COLO668 (cell line): ENCODE measurements around the gene SDK2.

Source experiments
- DNase-seq: peaks from one replicate; lab custom pipeline; 2025; ENCODE audit not compliant: unreplicated experiment; lab: John Stamatoyannopoulos, UW

The SDK2 gene

DNA sequence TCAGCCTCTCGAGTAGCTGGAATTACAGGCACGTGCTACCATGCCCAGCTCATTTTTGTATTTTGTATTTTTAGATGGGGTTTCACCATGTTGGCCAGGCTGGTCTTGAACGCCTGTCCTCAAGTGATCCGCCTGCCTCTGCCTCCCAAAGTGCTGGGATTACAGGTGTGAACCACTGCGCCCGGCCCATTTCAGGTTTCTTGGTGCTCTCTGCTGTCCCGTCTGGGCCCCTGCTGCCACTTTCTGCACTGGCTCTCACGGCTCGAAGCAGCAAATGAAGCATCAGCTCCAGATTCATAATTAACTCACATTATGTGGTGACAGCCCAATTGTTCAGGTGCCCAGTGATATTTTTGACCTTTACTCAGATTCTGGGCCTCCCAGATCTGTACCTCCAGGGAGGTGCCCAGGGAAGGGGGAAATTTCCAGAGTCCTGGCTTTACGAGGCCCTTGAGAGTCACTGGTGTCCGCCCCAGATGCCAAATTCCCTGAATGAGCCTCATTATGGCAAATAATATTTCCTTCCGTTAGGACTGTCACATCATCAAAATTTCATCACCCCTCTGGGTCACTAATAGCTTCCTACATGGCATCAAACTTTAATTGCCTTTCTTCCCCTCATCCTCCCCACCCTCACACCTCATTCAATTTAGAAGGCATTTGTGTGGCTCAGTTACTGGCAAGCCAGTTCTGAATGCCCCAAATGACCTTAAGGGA, 9.0 kb downstream of the SDK2 start:
- no peak for DNase-seq

DNA sequence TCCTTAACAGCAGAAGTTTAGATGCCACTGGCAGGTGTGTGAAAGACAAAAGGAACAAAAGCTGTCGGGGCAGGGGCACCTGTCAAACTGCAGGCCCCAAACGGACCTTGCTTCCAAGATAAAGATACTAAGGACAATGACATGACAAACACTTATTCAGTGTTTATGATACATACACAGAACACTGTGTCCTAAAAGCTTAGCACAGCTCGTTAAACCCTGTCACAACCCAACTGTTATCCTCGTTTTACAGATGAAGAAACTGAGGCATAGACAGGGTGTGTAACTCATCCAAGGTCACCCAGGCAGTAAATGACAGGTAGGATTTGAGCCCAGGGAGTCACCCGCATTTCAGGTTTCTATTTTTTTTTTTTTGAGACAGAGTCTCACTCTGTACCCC, 9.6 kb downstream of the SDK2 start:
- peak; percentile 20 for DNase-seq

DNA sequence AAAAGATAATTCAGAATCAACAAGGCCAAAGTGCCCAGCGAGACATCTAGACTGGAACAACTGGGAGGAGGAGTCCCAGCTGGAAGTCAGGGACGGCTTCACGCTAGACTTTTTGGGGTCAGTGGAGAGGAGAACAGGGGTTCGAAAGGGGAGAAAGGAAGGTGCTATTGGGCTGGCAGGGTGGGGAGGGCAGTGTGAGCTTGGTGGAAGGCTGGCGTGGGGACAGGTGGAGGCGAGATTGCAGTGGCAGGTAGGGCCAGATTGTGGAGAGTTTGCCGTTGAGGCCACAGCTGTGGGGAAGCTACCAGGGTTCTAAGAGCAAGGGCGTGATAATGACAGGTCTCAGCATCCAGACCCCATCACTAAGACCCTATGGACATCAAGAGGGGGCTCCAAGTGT, 10.5 kb downstream of the SDK2 start:
- no peak for DNase-seq

DNA sequence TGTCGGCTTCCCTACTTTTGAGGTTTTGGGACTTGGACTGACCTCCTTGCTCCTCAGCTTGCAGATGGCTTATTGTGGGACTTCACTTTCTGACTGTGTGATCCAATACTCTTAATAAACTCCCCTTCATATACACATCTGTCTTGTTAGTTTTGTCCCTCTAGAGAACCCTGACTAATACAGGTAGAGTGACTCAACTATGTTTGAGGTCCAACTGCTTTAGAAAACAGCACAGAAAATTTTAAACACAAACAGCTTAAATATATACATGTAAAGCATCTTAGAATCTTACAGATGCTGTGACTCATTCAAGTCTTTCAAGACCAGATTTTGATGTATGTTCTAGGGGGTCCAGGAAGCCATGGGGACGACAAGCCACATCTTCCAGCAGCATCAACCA, 11.7 kb downstream of the SDK2 start:
- DNase-seq: no peak

DNA sequence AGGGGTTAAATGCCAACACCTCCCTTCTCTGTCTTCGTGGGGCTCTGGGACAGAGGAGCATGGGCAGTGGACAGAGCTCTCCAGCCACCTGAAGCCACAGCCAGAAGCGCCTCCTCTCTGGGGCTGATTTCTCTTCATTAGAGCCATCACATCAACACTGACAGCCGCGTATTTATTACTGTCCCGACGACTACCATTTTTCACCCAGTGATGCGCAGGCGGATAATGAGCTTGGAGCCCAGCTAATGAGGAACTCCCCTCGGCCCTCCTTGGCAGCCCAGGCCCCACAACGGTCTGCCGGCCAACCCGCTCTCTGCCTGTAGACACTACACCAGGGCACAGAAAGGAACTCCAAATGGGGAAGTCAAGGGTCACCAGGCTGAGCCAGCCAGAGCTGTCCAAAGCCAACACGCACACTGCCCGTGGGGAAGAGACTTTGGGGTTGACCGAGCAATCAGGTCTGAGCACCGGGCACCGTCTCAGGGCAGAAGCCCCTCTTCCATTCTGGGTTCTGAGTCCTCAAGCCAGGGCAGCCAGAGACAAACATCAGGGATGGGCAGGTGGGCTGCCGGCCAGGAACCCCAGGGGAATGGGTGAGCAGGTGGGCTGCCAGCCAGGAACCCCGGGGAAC, 13.2 kb downstream of the SDK2 start:
- DNase-seq: no peak

DNA sequence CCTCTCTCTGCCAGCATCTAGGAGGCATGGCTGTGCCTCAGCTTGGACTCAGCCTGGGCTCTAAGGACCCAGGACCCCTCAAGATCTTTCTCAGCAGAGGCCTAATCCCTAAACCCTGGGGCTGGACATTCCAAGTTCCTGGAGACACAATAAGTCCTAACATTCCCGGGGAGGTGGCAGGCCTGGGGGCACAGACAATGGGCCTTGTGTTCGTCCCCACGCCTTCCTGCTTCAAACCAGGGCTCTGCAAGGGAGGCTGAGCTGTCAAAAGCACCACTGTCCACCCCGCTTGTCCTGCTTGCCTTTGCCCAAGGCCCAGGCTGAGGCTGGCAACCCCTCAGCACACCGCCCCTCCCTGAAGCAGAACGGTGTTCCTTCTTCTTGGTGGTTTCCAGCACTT, 13.7 kb downstream of the SDK2 start:
- DNase-seq: no peak

DNA sequence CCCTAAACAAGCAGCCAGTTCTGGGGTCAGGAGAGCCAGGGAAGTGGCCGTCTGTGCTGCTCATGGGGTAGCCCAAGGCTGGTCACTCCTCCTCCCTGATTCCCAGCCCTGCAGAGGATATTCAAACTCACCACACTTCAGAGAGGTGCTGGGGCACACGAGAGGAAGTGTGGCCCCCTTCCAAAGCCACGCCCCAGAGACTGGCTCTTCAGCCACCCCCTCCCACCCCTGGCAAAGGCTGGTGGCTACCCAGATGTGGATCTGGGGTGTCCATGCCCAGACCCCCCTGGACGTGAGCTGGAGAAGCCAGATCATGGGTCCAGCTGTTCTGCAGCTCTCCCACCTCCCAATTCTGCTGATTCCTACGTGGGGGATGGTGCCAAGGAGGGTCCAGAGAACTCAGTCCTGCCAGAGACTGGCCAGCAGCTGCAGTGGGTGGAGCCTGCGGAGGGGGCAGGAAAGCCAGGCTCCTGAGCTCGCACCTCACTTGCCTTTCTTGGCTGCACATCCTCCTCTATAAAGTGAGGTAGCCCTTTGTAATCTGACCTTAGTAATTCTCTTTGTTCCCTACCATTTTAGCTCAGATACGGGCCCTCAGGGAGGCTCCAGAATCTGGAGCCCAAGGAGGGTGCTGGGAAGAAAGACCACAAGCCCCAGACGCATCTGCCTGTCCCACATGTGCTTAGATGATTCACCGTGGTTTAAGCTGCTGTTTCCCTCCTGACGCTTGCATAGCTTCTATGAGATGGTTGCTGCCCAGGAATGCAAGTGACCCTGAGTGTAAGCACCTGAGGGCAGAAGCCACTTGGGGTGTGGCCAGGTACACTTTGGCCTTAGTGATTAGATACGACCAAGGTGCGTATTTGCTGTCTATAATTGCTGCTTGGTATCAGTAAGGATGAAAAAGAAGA, 15.3 kb downstream of the SDK2 start:
- no peak for DNase-seq

DNA sequence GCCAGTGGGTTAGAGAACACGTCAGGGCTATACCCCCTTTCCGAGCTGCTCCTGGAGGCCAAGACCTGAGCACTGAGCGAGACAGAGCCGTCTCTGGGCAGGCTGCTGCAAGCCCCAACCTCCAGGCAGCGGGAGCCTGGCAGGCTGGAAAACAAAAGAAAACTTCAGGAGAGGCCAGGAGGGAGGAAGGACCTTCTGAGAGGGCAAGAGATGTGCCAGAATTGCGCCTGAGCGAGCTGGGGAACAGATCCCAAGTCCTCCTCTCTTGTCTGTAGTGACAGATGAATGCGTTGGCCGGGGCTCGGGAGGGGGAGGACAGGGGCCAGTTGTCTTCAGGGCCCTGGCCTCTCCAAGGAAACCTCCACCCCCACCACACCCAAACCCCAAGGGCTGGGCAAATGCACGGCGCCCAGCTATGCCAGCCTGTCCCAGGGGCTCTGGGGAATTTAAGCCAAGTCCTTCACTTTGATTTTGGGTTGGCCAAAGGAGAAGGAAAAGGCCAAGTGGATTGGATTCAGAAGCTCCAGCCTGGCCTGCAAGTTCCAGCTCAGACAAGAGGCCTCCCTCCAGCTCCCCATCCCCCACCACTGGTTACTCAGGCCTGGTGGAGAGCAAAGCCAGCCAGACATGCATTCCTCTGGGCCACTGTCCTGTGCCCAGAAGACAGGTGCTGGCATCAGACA, 18.1 kb downstream of the SDK2 start:
- DNase-seq: peak; percentile 3

DNA sequence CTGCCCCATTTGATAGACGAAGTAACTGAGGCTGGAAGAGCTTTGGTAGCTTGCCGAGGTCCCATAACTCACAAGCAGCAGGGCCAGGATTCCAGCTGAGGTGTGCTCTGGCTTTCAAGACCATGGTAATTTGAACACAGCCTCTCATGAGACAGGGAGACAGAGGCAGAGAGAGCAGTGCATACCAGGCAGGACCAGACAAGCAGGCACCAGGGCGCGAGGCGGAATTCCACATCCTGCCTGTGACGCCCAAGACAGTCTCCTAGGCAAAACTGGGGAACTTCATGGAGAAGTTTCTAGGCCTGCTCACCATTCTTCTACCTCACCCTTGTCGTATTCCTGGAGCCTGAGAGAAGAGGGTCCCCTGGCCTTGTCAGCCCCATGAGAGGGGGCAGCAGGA, 19.2 kb downstream of the SDK2 start:
- DNase-seq: no peak

DNA sequence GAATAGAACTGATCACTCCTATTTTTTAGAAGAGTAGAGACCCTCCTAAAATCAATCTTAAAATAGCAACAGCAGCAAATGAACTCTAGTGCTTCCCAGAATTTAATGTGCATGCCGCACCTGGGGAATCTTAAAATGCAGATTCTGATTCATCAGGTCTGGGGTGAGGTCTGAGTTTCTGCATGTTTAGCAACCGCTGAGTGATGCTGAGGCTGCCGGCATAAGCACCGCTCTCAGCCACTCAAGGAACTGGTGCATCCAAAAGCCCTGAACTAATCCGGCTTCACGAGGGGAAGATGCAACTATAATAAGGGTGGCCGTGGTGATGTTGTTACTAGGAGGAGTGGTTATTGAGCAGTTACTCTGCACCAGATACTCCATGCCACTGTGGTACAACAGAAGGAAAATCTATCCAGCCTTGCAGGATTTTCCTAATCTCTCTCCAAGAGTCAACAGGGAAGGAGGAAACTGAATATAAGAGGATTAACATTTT, 19.7 kb downstream of the SDK2 start:
- DNase-seq: no peak

DNA sequence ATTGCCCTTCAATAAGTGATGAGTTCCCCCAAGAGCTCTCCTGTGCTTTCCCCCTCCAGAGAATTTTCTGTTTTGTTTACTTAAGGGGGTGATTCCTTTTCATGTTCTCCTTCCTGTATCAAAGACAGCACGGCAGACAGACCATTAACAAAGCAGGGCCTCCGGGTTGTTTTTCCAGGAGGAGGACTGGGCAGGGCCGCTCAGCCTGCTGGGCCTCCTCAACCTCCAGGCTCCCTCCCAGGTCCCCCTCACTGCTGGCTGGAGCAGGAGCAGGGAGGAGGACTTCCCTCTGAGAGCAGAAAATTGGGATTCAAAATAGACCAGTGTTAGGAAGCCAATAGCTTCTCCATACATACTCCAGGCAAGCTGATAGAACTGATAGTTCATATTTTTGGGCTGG, 20.4 kb downstream of the SDK2 start:
- DNase-seq: no peak

DNA sequence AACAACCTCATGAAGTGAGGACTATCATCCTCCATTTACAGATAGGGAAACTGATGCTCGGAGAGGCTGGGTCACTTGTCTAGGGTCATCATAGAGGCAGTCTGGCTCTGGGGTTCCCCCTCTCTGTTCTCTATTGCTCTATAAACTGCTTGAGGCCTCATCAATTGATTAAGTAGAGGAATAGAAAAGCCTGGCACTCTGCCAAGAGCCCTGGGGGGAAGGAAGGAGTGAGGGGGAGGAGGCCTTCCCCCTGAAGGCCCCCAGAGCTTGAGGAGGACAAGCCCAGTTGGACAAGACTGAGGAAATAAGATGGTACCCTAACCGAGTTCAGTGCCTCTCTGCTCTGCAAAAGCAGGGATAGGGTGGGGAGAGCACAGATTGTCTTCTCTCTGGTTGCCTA, 21.0 kb downstream of the SDK2 start:
- DNase-seq: no peak

DNA sequence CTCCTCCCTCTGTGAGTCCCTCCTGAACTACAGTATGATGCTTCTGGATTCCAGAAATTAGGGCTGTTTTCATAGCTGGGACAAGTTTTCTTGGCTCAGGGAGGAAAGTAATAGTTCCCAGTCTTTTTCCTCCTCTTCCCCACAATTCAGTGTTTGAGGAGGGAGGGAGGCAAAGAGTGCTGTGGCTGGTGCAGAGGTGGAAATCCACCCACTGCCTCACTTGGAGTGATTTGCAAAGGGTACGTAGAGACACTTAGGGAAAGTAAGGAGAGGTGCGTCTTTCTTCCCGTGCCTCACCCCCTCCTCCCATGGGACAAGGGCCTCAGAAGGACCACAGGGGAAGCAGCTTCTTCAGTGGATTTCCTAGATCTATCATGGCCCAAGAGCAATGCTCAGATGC, 21.9 kb downstream of the SDK2 start:
- no peak for DNase-seq

DNA sequence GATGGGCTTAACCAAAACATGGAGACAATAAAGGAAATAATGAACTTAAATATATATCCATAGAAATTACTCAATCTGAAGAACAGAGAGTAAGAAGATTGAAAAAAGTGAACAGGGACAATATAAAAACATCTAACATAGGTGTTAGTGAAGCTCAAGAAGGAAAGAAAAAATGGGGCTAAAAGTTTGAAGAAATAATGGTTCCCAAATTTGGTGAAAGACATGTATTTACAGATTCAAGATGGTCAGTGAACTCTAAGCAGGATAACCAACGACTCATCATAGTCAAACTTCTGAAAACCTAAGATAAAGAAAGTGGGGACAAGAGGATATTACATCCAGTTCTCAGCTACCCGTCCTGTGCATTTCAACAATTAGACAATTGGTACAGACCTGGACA, 22.6 kb downstream of the SDK2 start:
- no peak for DNase-seq

DNA sequence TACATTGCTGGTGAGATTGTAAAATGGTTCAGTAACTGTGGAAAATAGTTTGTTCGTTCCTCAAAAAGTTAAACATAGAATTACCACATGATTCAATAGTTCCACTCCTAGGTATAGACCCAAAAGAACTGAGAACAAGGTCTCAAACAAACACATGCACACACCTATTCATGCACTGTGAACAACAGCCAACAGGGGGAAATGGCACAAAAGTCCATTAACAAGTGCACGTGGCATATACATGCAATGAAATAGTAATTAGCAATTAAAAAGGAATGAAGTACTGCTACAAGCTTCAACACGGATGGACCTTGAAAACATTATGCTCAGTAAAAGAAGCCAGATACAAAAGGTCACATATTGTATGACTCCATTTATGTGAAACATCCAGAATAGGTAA, 23.8 kb downstream of the SDK2 start:
- no peak for DNase-seq

DNA sequence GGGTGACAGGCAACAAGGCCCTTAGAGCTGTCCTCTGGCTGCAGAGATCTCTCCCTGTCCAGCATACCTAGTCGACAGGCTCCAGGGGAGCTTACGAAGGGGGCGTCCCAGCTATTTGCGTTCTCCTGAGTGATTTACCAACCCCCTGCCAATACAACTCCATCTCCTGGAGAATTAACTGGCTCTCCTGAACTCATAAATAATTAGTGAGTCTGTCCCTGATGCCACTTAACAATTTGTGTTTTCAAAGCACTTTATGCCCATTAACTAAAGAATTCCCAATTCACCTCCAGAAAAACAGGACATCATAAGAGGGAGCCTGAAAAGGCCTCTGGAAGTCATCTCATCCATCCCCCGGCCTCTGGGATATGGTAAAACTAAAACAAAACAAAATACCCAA, 26.7 kb downstream of the SDK2 start:
- DNase-seq: no peak

DNA sequence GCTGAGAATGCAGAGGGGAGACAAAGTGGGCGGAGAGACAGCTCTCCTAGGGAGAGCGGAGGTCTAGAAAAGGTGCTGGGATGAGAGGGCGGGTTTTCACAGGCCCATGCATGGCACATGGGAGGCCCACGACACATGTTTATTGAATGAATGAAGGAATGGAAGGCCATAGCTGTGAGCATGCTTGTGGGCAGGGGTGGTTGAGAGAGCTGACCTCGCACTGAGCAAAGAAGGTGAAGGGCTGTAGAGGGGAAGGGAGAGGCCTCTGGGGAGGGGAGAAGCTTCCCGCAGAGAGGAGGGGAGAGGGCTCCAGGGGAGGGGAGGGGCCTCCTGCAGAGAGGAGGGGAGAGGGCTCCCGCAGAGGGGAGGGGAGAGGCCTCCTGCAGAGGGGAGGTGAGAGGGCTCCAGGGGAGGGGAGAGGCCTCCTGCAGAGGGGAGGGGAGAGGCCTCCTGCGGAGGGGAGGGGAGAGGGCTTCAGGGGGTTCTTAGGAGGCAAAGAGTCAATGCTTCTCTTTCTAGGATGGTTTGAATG, 27.3 kb downstream of the SDK2 start:
- DNase-seq: no peak

DNA sequence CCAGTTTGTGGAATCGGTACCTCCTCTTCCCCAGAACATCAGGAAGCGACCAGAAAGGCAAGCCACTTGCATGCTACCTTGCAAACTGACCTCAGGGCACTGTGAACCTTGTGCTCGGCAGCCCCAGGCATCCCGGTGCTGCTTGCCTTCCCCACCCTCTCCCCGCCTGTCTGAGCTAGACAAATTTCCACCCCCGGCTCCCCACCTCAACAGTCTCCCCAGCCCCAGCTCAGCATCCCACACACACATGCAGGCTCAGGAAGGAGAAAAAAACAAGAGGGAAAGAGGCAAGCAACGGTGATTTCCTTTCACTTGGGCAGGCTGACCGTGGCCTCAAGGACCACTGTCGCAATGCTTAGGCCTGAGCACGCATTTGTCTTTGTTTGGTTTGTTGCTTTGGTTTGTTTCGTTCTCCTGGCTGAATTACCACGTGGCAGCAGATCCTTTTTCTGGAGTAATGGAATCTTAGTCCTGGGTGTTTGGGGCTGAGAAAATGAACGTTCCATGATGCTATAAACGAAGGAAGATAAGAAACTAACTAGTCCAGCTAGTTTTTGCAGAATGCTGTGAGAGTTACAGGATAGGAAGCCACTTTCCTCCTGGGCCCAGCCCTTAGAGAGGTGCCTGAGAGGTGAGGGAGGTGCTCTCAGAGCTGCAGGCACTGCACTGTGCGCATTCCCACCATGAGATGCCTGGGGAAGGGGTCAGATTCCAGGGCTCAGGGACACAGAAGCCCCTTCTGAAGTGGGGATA, 27.9 kb downstream of the SDK2 start:
- DNase-seq: no peak

DNA sequence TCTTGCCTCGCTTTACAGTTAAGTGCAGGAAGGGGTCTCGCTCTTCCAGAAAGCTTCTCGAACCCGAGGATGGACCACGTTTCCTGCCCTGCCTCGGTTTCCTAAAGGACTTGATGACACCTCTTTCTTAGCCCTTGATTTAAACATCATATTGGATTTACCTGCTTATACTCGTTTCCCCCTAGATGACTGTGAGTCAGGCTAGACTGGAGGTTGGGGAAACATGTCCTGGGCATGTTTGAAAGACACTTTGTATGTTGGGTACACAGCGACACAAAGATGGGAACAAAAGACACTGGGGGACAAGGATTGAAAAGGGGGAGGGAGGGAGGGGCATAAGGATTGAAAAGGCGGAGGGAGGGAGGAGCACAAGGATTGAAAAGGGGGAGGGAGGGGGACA, 30.0 kb downstream of the SDK2 start:
- DNase-seq: no peak
